K562 (cell line): ENCODE data around the gene TSC1. TPM values are rescaled to one million over a fixed set of nuclear protein-coding genes. Genes with fewer than 3 reads are reported as not detected.
A peak's percentile ranks its signal among the peaks of the same experiment; 100 is the strongest.

Source experiments
- ARID2 ChIP-seq: fragments of 450-650 bp; IDR thresholded peaks from 2 replicates; pipeline ENCODE4 v1.6.1; 2017; ENCODE audit warnings: antibody characterized with exemption, mild to moderate bottlenecking
- GABPB1 ChIP-seq: sonication (generic); formaldehyde crosslinking; IDR thresholded peaks from 2 replicates; pipeline ENCODE4 v1.8.0; 2022; ENCODE audit warnings: mild to moderate bottlenecking, missing genetic modification reagents
- HDAC6 ChIP-seq: IDR thresholded peaks from 2 replicates; pipeline ENCODE4 v1.6.1; 2012; ENCODE audit warnings: low read depth, mild to moderate bottlenecking, control low read depth, inconsistent platforms, low read length, moderate library complexity
- KAT7 ChIP-seq: sonication (generic); formaldehyde crosslinking; IDR thresholded peaks from 2 replicates; pipeline ENCODE4 v1.8.0; 2022; ENCODE audit warnings: missing genetic modification reagents, mild to moderate bottlenecking, borderline replicate concordance
- LEF1 ChIP-seq: fragments of 450-650 bp; IDR thresholded peaks from 2 replicates; pipeline ENCODE4 v1.6.1; 2016; ENCODE audit warnings: mild to moderate bottlenecking
- MED1 ChIP-seq: sonication (generic); formaldehyde crosslinking; IDR thresholded peaks from 2 replicates; pipeline ENCODE4 v1.8.1; 2023; ENCODE audit warnings: missing genetic modification reagents, borderline replicate concordance
- NFRKB ChIP-seq: fragments of 450-650 bp; IDR thresholded peaks from 2 replicates; pipeline ENCODE4 v1.6.1; 2016; ENCODE audit warnings: low read depth
- NR2F6 ChIP-seq: fragments of 450-650 bp; formaldehyde crosslinking; IDR thresholded peaks from 2 replicates; pipeline ENCODE4 v1.4.0; 2020; ENCODE audit warnings: mild to moderate bottlenecking
- RB1 ChIP-seq: fragments of 450-650 bp; IDR thresholded peaks from 2 replicates; pipeline ENCODE4 v1.6.1; 2017; ENCODE audit warnings: low read depth, mild to moderate bottlenecking
- RREB1 ChIP-seq: fragments of 250-450 bp; sonication (Bioruptor Pico); IDR thresholded peaks from 2 replicates; pipeline ENCODE4 v1.4.0; 2020
- SMAD2 ChIP-seq: fragments of 150-350 bp; IDR thresholded peaks from 2 replicates; pipeline ENCODE4 v1.6.1; 2014; ENCODE audit warnings: low read depth, mild to moderate bottlenecking, low read length
- ZBTB1 ChIP-seq: sonication (generic); formaldehyde crosslinking; IDR thresholded peaks from 2 replicates; pipeline ENCODE4 v1.8.1; 2023; ENCODE audit warnings: missing genetic modification reagents, low read depth, mild to moderate bottlenecking, borderline replicate concordance
- ZNF311 ChIP-seq: fragments of 250-450 bp; sonication (Bioruptor Pico); IDR thresholded peaks from 2 replicates; pipeline ENCODE4 v1.4.0; 2020; ENCODE audit warnings: mild to moderate bottlenecking, moderate library complexity
- ZSCAN32 ChIP-seq: fragments of 450-650 bp; formaldehyde crosslinking; IDR thresholded peaks from 2 replicates; pipeline ENCODE4 v1.4.0; 2020; ENCODE audit warnings: mild to moderate bottlenecking, moderate library complexity
- polyA plus RNA-seq, 8 experiments: library from polyadenylated mRNA; depleted of rRNA in 4 of 8; stranded (reverse) in 5 of 8; unstranded in 3 of 8; fragments of >200 nt; fragmentation: Nextera tagmentation in 2 of 8; fragmentation: Illumina TruSeq in 1 of 8; extraction: Ambion mirVana in 2 of 8; extraction: Trizol in 1 of 8; gene quantifications; 2 replicates each; pipeline versions ENCODE4 v1.2.1 to v1.2.3, GENCODE V29; 2011 to 2014; ENCODE audit warnings: inconsistent platforms in 1 of 8, missing spikeins in 1 of 8
- total RNA-seq, 7 experiments: library from RNA; depleted of rRNA in 6 of 7; stranded (reverse); fragments of >200 nt in 6 of 7; fragmentation: Illumina TruSeq in 2 of 7; extraction: Trizol in 2 of 7; gene quantifications; 2 replicates each; pipeline versions ENCODE4 v1.2.1 to v1.2.3, GENCODE V29; 2011 to 2021; ENCODE audit warnings: low replicate concordance in 1 of 7
- TF ChIP-seq, protein P1 (sequence below): fragments of 250-450 bp; sonication (Bioruptor Pico); IDR thresholded peaks from 2 replicates; pipeline ENCODE4 v1.4.0; 2020; ENCODE audit warnings: mild to moderate bottlenecking, moderate library complexity, borderline replicate concordance
- TF ChIP-seq, protein P2 (sequence below), 2 experiments: fragments of 450-650 bp; conservative IDR thresholded peaks; 2 replicates each; pipeline ENCODE4 v1.6.1; 2017; ENCODE audit warnings: mild to moderate bottlenecking in 2 of 2, moderate library complexity in 2 of 2

Gene TSC1
- total and polyA plus RNA-seq, 9 of the 15 experiments (the other 6 are each of a cell fraction or from before 2014, with no cell fraction given): 6.9 to 37.6 (median 18.6) TPM

- TF ChIP-seq, protein P1, sequence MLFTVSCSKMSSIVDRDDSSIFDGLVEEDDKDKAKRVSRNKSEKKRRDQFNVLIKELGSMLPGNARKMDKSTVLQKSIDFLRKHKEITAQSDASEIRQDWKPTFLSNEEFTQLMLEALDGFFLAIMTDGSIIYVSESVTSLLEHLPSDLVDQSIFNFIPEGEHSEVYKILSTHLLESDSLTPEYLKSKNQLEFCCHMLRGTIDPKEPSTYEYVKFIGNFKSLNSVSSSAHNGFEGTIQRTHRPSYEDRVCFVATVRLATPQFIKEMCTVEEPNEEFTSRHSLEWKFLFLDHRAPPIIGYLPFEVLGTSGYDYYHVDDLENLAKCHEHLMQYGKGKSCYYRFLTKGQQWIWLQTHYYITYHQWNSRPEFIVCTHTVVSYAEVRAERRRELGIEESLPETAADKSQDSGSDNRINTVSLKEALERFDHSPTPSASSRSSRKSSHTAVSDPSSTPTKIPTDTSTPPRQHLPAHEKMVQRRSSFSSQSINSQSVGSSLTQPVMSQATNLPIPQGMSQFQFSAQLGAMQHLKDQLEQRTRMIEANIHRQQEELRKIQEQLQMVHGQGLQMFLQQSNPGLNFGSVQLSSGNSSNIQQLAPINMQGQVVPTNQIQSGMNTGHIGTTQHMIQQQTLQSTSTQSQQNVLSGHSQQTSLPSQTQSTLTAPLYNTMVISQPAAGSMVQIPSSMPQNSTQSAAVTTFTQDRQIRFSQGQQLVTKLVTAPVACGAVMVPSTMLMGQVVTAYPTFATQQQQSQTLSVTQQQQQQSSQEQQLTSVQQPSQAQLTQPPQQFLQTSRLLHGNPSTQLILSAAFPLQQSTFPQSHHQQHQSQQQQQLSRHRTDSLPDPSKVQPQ (CRISPR knock-in tag): no peak
- TF ChIP-seq ARID2: no peak
- TF ChIP-seq, protein P2, sequence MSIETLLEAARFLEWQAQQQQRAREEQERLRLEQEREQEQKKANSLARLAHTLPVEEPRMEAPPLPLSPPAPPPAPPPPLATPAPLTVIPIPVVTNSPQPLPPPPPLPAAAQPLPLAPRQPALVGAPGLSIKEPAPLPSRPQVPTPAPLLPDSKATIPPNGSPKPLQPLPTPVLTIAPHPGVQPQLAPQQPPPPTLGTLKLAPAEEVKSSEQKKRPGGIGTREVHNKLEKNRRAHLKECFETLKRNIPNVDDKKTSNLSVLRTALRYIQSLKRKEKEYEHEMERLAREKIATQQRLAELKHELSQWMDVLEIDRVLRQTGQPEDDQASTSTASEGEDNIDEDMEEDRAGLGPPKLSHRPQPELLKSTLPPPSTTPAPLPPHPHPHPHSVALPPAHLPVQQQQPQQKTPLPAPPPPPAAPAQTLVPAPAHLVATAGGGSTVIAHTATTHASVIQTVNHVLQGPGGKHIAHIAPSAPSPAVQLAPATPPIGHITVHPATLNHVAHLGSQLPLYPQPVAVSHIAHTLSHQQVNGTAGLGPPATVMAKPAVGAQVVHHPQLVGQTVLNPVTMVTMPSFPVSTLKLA (conservative IDR thresholded peaks at IDR 0.05): peak; percentile 95 to 97
- no peak for TF ChIP-seq SMAD2
- peak; percentile 91 for TF ChIP-seq LEF1
- TF ChIP-seq RB1: peak; percentile 91
- TF ChIP-seq NFRKB: peak; percentile 100
- TF ChIP-seq HDAC6: no peak
- TF ChIP-seq GABPB1 (CRISPR knock-in tag): peak; percentile 60
- TF ChIP-seq MED1 (CRISPR knock-in tag): no peak
- no peak; the same call in 1 of the 2 replicates for TF ChIP-seq KAT7 (CRISPR knock-in tag)
- no peak for TF ChIP-seq ZBTB1 (CRISPR knock-in tag)
- TF ChIP-seq RREB1 (CRISPR knock-in tag): no peak
- no peak for TF ChIP-seq ZSCAN32 (CRISPR knock-in tag)
- TF ChIP-seq ZNF311: no peak
- TF ChIP-seq NR2F6 (CRISPR knock-in tag): 0 out of 2 replicates have a peak, but pooled peaks have one; percentile 57
Observed at GRCh38 chr9:132944294-132945185, at the start of gene TSC1 (continued).
